Measurements from ENCODE around the gene ST6GALNAC4.

The ST6GALNAC4 gene

DNA sequence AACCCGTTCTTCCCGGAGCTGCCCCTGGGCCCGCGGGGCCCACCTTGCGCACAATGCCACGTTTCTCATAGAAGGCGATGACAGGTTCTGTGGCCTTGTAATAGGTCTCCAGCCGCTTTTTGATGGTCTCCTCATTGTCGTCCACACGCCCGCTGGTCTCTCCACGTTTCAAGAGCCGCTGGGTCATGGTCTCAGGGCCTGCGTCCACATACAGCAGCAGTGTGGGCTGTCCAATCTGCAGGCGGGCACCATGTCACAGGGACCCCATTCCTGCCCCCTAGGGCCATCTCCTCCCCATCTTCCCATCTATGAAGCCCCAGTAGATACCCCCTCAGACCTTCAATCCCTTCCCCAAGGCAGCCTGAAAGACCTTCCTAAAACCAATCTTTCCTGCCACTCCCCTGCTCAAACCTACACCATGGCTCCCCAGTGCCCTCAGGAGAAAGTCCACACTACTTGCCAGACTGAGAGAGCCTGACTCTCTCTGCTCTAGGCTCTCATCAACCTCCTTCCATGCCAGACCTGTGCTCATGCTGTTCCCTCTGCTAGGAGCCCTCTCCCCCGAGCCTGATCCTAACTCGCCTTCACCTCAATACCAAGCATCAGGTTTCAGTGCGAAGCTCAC lies 48.5 kb downstream of the ST6GALNAC4 start:
- no peak for DNase-seq

DNA sequence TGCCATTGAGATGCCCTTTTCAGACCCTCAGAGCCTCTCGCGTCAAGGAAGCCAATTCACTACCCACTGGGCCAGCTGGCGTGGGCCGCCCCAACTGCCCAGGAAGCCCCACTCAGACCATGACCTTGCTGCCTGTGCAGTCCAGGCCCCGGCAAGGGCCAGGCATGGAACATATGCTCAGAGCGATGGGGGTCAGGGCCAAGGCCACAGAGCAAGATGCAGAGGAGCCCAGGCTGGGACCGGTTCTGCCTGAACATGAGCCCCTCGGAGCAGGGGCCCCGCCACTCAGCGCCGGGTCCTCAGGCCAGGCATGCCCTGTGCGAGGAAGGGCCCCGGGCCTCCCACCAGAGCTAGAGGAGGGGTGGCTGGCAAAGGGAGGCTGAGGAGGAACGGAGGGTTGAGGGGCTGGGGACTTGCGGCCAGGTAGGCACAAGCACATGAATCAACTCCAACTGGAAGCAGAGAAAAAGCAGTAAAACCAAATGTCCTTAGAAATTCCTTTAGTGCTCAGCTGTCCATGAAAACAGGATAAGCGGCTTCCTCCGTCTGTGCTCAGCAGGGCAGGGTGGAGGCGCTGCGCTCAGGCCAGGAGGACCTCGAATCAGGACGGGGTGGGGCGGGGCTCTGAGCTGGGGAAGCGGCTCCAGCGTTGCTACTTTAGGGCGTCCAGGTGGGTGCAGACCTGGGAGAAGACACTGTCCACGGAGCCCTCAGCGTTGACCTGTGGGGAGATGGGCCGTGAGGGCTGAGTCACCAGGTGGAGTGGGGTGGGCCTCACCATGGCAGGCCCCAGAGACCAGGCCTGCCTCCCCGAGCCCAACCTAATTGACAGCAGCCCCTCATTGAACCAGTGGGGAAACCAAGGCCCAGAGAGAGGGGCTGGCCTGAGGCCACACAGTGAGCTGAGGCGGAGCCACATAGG lies 49.2 kb downstream of the ST6GALNAC4 start:
- no peak for DNase-seq

DNA sequence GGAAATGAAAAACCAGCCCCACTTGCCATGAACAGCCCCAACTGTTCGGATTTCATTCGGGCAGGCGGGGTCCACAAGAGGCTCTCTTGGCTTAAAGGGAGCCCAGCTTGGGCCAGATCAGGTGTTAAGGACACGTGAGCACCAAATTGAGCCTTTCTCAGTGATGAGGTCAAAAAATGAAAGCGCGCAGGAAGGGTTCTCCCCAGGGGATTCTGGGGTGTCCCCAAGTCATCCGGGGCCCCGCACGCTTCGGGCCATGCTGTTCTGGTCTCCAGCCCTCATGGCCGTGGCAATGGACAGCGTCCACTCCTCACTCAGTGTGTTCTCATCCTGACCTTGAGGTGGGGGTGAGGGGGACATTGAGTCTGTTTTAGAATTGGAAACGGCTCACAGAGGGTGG lies 50.3 kb downstream of the ST6GALNAC4 start:
- no peak for DNase-seq

DNA sequence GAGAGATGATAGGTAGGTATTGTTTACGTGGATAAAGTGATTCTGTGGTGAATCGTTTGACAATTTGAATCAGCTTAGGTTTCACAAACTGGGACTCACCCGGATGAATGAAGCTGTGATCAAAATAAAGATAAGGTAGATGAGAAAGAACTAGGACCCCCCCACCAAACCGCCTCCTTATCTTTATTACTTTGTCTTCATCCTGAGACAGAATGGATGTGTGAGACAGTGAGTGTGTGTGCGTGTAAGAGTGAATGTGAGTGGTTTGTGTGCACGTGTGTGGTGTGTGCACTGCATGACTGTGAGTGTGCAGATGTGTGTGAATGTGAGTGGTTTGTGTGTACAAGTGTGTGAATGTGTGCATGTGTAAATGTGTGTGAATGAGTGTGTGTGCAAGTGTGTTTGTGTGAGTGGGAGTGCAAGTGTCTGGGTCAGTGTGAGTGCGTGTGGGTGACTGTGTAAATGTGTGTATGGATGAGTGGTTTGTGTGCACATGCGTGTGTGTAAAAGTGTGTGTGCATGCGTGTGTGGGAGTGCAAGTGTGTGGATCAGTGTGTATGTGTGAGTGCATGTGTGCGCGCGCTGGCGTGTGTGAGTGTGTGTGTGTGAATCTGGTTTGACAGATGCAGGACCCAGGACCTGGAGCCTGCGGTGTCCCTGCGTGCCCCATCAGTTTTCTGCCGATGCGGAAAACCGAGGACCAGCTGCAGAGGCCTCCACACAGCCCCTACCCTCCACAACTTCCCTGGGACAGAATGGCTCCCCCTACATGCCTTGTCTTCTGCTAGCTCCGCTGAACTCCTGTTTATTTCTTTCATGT lies 51.0 kb downstream of the ST6GALNAC4 start:
- no peak for DNase-seq

DNA sequence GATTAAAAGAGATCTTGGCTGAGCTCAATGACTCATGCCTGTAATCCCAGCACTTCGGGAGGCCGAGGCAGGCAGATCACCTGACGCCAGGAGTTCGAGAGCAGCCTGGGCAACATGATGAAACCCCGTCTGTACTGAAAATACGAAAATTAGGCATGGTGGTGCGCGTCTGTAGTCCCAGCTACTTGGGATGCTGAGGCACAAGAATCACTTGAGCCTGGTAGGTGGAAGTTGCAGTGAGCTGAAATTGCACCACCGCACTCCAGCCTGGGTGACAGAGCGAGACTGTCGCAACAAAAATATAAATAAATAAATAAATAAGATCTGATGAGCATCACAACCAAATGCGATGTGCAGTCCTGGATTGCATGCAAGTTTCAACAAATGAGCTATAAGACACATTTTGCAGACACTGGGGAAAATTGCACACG lies 53.6 kb downstream of the ST6GALNAC4 start:
- no peak for DNase-seq

DNA sequence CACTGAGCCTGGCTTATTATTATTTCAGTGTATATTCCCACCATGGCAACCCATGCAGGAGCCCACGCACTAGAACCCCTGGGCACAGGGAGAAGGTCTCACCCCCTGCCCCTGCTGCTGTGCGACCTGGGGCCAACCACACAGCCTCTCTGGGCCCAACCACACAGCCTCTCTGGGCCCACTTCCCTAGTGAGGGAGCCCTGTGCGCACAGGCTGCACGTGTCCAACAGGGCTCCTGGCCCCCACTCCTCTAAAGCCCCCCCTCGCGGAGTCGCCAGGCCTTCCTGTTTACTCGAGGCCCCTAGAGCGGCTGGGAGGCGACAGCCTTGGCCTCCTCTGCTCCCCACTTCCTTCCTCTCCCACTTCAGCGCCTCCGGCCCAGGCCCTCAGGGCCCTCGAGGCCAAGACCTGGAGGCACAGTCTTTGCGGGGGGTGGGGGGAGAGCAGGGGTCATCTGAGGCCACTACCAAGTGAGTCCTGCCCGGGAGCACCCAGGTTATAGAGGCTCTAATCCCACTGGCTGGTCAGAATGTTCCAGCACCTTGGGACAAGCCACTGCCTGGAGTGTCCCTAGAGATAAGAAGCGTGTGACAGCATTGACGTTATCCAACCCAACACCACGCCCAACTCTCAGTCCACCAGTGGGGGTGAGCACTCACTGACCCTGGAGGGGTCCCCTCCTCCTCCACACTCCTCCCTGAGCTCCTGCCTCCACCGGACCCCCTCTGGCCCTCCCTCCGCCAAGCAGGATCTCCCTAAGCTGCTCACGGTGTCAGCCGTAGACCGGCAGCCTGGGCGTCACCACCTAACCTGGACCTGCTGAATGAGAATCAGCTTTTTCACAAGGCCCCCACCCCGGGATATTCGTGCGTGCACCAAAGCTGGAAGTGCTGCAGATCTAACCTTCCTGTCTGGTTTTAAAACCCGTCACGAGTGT lies 54.5 kb downstream of the ST6GALNAC4 start:
- DNase-seq, result no peak

DNA sequence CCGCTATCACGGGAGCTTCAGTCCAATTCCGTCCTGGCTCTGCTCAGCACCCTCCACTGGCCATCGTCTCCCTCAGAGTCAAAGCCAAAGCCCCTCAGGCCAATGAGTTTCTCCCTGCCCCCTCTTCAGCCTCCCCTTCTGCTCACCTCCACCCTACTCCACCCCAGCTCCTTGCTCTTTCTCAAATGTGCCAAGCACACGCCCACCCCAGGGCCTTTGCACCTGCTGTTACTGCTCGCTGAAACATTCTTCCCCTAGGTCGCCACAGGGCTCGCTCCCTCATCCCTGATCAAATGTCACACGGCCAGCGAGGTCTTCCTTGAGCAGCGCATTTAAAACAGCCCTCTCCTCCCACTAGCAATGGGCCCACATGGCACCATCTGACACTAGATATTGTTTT lies 56.1 kb downstream of the ST6GALNAC4 start:
- DNase-seq, result no peak

DNA sequence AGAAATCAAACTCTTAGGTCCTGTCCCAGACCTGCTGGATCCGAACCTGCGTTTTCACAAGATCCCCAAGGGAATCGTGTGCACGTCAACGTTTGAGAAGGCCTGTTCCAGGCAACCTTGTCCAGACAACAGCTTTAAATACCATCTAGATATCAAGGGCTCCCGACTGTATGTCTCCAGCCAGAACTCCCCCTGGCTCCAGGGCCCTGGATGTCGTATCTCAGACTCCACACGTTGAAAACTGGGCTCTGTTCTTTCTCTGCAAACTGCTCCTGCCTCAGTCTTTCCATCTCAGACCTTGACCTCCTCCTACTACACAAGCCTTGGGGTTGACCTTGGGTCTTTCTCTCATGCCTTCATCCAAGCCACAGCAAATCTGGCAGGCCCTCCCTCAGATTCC lies 56.6 kb downstream of the ST6GALNAC4 start:
- no peak for DNase-seq

DNA sequence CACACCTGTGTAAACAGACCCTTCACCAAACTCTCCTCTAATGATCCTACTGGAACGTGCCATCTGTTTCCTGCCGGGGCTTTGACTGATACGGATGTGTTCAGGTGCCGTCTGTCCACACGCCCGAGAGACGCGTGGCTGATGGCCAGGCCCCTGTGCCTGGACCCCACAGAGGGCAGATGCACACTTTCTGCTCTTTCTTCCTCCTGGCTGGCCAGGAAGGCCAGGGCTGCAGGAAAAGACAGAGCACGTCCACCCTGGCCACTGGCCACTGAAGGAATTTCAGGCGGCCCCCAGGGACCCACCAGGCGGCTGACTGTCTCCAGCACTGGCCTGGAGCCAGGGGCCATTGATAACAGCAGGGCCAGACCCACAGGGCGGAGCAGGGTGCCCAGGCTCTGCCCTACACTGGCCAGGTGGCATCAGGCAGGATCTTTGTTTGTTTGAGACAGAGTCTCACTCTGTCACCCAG lies 58.8 kb downstream of the ST6GALNAC4 start:
- peak; percentile 22 for DNase-seq
